A549 treated with RU486 at 1 μM for 4 hours (cell line): ENCODE results near the gene USF3. TPM values are rescaled to one million over a fixed set of nuclear protein-coding genes. Genes with fewer than 3 reads are reported as not detected.

Source experiments
- total RNA-seq: library from RNA; stranded (reverse); fragments of 200-300 nt; extraction: Qiagen RNA extraction; gene quantifications from 5 replicates; pipeline ENCODE4 v1.2.3, GENCODE V29; 2022; ENCODE audit warnings: low read depth

Gene USF3, protein sequence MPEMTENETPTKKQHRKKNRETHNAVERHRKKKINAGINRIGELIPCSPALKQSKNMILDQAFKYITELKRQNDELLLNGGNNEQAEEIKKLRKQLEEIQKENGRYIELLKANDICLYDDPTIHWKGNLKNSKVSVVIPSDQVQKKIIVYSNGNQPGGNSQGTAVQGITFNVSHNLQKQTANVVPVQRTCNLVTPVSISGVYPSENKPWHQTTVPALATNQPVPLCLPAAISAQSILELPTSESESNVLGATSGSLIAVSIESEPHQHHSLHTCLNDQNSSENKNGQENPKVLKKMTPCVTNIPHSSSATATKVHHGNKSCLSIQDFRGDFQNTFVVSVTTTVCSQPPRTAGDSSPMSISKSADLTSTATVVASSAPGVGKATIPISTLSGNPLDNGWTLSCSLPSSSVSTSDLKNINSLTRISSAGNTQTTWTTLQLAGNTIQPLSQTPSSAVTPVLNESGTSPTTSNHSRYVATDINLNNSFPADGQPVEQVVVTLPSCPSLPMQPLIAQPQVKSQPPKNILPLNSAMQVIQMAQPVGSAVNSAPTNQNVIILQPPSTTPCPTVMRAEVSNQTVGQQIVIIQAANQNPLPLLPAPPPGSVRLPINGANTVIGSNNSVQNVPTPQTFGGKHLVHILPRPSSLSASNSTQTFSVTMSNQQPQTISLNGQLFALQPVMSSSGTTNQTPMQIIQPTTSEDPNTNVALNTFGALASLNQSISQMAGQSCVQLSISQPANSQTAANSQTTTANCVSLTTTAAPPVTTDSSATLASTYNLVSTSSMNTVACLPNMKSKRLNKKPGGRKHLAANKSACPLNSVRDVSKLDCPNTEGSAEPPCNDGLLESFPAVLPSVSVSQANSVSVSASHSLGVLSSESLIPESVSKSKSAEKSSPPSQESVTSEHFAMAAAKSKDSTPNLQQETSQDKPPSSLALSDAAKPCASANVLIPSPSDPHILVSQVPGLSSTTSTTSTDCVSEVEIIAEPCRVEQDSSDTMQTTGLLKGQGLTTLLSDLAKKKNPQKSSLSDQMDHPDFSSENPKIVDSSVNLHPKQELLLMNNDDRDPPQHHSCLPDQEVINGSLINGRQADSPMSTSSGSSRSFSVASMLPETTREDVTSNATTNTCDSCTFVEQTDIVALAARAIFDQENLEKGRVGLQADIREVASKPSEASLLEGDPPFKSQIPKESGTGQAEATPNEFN (N-terminal part only)
- total RNA-seq, result 1.2 to 2.9 TPM (median 2.8 TPM) in 5 replicates

DNA sequence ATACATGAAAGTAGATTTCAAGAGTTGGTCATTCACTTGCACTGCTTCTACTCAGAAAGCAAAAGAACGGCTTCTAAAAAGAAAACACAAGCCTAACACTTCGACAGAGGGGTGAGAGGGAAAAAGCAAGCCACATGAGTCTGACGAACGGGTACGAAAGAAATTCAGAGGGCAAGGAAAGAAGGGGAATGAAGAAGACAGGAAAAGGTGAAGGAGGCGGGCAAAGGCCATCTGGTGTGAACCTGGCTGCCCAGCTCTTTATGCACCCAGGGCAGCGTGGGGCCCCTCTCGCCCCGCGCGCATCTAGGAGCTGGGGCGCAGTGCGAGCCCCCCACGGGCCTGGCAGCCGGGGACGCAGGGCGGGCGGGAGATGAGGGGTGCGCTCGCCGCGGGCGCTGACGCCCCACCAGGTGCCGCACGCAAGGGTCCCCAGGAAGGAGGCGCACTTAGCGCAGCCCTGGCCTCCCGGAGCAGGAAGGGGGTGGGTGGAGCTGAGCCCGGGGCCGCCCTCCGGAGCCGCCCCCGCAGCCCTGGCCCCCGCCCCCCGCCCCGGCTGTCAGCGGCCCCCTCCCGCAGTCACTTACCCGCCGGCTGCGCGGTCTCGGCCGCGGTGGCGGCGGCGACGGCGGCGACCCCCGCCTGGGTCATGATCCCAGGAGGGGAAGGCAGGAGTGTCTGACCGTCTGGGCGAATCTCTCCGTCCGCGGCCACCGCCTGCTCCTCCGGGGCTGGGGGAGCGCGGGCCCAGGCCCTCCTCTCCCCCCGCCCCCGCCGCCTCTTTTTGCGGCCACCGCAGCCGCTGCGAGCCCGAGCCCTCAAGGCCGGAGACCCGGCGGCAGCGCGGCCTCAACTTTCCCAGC lies at the start of gene USF3:
TSS of gene USF3 (minus strand) at position 857 of the 860 bp plus-strand sequence. CDS start 21,764 bp downstream, outside the sequence.

DNA sequence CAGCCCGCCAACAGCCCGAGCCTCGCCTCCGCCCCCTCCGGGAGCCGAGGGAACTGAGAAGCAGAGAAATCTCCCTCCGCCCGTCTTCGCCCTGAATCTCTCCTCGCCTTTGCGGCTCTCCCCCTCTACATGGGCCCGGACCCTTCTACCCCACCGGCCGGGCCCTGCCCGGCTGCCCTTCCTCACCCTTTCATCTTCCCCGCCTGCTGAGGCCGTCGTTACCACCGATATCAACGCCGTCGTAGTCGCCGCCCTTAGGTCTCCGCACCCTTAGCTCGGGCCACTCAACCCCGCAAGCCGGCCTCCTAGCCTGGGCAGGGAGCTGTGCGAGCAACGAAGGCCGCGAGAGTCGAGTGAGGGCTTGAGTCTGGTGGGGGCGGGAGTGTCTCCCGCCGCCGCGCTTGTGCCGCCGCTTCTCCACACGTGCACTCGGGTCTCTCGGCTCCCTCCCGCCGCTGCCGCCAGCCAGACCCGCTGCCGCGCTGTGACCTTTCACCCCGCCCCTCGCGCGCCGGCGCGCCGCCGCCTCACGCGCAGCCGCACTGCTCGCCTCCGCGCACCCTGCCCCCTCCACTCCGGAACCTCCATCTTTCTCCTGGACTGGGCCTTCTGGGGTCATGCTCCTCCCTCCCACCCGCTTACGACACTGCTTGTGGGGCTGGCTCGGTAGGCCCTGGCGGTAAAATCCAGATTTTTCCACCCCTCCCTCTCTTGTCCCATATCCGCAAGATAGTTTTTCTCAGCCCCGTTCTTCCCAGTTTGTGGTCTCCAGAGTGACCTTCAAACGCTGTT lies 49.5 kb upstream of the USF3 start, which contains the start of gene NAA50:
TSS of gene NAA50 (minus strand) at position 494 of the 792 bp plus-strand sequence. CDS start at position 194, 300 bp downstream.

Other genes starting within 250 kb of the USF3 start
- gene SPICE1, start 181.5 kb downstream of the USF3 start, total RNA-seq, result 5.7 to 9.2 TPM (median 7.9 TPM) in 5 replicates
- gene SIDT1, start 164.1 kb downstream of the USF3 start, total RNA-seq, result 0.37 to 0.96 TPM (median 0.60 TPM) in 5 replicates
- 104 to 182 TPM (median 178 TPM) in 5 replicates for gene NAA50, start 49.6 kb upstream of the USF3 start, total RNA-seq
- gene ATP6V1A, start 50.4 kb upstream of the USF3 start, total RNA-seq, result 13.0 to 21.9 TPM (median 18.9 TPM) in 5 replicates
- gene GRAMD1C, start 142.1 kb upstream of the USF3 start, total RNA-seq, result 0.23 to 1.2 TPM (median 0.31 TPM) in 4 of 5 replicates, not detected in the other